ENCODE measurements around the gene RCAN3.
A peak's percentile ranks its signal among the peaks of the same experiment; 100 is the strongest.
"Not testable (repeated sequence)": the region's sequence is repeated elsewhere in the genome, so short reads cannot be mapped to it uniquely, and the experiment has no call there.

Gene RCAN3

DNA sequence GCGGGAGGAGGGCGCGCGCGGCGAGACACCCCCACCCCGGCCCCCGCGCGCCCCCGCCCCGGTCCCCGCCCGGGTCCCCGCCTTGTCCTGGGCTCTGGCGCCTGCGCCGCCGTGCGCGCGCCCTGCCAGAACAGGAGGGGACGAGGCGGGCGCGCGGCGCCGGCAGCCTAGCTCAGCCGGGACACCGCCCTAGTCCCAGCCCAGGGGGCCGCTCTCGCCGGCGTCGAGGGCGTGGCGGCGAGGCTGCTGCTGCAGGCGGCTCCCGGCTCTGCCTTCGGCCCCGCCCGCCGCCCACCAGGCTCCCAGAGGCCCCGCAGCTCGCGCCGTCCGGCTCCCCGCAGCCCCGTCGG lies at the start of gene RCAN3:
RCAN3 (plus strand) TSS at position 128 of the 350 bp plus-strand sequence. CDS start 11,537 bp downstream, outside the sequence.
- DNase-seq (ENCODE audit: low spot score): peak; percentile 84

DNA sequence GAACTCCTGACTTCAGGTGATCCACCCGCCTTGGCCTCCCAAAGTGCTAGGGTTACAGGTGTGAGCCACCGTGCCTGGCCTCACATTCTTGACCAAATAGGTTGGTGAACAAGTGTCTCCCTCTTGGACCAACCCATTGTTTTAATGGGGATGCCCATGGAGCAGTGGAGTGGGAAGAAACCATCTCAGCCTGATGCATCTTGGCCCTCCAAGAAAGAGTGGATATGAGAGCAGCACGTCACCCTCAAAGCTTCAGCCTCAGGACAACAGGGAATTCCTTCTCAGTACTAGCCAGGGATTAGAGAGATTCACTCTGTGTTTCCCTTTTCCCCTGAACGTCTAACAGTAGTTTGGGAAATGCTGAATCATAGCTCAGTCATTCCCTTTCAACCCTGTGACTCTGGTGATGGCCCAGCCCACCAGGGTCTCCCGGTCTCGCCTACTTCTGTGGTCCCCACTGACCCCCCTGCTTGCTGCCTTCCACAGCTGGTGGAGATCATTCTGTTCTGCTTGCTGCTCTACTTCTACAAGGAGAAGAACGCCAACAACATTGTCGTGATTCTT lies 49.6 kb upstream of the RCAN3 start:
- no peak for DNase-seq (ENCODE audit: low spot score)

DNA sequence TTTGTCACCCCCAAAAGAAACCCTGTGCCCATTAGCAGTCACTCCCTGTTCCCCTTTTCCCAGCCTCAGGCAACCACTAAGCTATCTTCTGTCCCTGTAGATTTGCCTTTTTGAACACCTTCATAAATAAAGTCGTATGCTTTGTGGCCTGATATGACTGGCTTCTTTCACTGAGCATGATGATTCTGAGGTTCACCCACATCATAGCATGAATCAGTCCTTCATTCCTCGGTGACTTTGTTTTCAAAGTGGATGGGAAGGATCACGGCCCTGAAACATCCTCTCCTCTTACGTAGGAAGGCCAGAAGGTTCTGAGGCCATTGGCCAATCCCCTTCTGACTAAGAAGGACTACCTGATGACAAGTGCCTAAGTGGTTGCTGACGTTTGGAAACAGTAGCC lies 48.0 kb upstream of the RCAN3 start:
- no peak for DNase-seq (ENCODE audit: low spot score)

DNA sequence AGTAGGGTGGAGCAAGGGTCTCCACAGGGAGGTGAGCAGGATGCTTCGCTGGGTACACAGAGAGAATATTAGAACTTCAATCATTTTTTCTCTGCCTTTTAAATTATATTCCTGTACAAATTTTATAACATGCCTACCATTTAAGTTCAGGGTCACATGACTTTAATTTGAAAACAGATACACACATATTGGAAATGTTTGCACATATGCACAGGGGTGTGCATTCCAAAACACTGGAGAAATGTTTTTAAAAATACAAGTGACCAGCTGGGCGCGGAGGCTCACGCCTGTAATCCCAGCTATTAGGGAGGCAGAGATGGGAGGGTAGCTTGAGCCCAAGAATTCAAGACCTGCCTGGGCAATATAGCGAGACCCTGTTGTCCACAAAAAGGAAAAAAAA lies 47.4 kb upstream of the RCAN3 start:
- DNase-seq (ENCODE audit: low spot score): no peak

DNA sequence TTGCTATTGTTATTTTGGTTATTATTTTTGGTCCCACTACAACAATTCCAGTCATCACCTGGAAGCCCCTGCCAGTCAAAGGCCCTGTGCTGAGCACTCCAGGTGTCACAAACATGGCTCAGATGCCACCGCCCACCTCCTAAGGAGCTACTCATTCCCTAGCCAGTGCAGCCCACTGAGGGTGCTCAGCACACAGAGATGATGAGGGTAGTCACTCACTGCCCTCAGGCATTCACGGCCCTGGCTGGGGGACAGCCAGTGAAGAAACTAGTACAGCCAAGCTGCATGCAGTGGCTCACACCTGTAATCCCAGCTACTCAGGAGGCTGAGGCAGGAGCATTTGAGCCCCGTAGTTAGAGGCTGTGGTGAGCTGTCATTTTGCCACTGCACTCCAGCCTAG lies 44.8 kb upstream of the RCAN3 start:
- DNase-seq (ENCODE audit: low spot score): no peak

DNA sequence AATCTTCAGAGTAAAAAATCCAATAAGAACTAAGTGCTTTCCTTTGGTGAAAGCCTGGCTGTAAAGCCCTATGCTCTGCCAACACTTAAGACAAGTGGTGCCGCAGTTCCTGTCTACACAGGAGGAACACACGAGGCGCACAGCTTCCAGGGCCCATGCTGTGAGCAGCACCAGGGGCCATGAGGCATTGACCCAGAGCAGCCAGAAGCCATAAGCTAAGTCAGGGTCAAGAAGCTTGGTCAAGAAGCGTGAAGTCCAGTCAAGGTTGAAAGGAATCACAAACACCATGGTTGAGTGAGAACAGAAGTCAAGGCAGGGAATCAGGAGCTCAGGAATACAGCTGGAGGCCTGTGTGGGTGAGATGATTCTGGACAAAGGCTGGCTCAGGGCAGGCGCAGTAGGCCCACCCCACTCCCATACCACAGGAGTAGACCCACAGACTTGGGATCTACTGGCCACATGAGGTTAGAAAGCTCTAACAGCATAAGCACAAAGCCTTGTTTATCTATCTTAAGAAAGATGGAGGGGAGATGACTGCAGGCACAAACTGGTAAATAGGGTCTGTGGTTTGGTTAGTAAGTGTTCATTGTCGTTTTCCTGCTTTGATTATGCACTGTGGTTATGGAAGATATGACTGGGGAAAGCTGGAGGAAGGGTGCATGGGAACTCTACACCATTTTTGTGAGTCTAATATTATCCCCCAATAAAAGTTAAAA lies 42.9 kb upstream of the RCAN3 start:
- no peak for DNase-seq (ENCODE audit: low spot score)

DNA sequence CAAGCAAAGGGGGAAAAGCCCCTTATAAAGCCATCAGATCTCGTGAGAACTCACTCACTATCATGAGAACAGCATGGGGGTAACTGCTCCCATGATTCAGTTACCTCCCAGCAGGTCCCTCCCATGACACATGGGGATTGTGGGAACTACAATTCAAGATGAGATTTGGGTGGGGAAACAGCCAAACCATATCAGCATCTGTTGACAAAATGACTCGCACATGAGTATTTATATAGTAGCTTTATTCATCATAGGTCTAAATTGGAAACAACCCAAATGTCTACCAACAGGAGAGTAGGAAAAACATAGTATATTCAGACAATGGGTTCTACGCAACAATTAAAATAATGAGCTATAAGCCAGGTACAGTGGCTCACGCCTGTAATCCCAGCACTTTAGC lies 40.5 kb upstream of the RCAN3 start:
- not testable (repeated sequence) for DNase-seq (ENCODE audit: low spot score)

DNA sequence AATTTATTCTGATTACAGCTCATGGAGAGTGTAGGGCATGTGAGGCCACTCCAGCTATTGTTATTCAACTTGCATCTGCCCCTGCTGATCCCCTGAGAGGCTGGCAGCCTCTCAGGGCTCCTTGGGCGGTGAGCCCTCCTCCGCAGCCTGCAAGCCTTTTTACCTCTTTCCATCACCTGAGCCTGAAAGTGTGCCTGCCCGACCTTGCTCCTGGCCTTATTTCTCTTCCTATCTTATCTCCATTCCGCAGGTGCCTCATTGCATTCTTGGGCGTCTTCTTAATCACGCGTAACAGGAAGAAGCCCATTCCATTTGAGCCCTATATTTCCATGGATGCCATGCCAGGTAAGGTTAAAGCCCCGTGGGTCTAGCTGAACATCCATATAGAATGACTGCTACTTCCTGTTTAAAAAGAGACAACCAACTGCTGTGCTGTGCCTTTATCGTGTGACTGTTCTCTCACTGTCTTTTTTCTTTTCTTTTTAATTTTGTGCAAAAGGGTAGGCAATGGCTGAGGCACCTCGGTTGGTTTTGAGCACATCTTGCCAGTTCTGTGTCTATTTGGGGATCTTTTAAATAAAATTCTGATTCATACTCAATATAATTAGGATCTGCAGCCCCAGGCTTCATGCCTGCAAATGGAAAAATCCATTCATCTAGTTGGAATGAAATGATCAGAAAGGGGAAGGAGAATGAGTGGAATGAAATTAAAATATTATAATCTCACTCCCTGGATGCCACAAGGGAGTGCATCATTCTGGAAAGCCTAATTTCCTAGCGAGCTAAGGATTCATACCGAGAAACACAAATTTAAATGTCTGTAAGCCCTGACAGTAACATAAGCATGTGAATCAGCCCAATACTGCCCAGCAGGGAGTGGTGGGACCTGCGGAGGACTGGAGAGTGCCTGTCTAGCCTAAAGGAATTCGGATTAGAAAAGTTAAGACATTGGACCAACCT lies 38.6 kb upstream of the RCAN3 start:
- no peak for DNase-seq (ENCODE audit: low spot score)

DNA sequence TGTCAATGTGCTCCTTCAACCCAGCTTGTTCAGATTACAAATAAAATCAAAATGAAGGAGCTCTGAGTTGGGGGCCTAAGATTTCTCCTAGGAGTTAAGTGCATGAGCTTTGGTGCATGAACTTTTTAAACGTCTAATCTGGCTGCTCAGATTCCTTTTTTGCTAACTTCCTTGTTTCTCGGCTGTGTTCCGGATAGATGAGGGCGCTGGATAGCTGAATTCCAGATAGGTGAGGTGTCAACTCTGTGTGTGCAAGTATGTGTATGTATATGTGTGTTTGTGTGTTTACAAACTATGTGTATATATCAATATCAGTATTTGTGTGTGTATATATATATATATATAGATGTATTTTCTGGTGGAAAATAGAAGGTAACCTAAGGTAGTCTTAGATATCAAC lies 37.5 kb upstream of the RCAN3 start:
- no peak for DNase-seq (ENCODE audit: low spot score)

DNA sequence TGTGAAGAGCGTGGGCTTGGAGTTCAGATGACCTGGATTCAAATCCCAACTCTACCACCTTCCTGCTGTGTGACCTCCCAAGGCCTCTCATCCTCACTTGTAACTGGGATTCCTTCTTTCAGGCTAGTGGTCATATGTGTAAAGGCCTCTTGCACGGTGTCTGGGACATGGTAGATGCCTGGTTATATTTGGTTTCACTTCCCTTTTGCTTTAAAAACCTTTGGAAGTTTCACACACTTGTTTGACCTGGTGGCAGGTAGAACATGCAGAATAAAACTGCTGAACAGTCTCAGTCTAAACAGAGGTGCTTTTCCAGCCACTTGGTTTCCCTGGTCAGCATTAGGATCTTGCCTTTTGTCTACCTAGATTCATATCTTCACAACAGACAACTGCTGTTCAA lies 37.0 kb upstream of the RCAN3 start:
- no peak for DNase-seq (ENCODE audit: low spot score)

DNA sequence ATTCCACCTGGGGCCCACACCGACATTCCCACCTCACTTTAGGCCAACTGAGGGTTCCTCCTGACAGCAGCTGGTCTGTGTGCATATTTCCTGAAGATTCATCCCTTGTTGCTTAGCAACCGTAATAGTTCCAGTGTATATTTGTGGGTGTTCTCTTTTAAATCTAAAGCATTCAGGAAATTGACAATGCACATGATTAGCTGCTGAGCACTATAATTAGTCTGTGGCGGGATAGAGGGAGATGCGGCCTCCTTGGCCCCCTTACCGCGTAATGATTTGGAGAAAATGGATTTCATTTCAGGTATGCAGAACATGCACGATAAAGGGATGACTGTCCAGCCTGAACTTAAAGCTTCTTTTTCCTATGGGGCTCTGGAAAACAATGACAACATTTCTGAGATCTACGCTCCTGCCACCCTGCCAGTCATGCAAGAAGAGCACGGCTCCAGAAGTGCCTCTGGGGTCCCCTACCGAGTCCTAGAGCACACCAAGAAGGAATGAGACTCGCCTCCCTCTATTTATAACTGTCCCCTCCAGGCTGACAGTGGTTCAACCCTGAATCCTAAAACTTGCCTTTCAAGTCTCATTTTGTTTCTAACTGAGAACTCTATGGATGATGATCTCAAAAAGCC lies 33.8 kb upstream of the RCAN3 start:
- no peak for DNase-seq (ENCODE audit: low spot score)

DNA sequence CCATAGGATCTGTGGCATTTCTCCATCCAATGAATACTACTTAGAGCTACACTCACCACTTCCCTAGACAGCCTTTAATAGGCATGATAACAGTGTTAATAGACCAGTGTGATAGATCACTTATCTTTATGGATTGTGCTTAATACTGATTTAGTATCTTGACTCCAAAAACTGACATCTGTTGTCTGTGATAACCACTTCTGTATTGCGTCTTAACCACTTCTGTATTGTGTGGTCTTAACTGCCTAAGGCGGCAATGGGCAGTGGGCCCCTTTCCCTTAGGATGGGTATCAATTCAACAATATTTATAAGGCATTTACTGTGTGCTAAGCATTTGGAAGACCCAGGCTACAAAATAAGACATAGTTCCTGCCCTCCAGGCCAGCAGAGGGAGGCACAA lies 32.0 kb upstream of the RCAN3 start:
- no peak for DNase-seq (ENCODE audit: low spot score)

DNA sequence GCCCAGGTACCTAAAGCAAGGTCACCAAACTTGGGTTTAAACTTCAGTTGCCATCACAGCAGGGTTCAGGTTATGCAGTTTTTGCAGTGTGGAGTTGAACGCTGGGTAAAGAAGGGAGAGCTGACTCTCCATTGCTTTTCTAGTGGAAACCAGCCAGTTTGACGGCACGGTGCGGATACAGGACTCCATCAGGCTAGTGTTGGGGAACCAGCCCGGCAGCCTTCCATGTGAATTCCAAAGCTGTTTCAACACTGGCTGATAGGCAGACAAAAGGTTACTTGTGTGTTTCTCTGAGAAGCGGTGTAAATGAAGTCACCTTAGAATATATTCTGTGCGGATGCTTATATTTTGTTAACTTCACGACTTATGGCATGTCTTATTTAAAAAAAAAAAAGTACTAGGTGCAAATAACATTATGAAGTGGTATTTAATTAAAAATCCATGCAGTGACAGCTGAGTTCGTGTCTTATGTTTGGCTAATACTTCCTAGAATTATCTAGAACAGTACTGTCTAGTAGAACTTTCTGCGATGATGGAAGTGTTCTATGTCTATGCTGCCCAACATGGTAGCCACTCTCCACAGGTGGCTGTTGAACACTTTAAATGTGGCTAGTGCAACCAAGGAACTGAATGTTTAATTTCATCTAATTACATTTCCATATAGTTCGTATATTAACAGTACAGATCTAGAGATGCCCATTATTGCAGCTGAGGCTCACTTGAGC lies 29.9 kb upstream of the RCAN3 start:
- no peak for DNase-seq (ENCODE audit: low spot score)

DNA sequence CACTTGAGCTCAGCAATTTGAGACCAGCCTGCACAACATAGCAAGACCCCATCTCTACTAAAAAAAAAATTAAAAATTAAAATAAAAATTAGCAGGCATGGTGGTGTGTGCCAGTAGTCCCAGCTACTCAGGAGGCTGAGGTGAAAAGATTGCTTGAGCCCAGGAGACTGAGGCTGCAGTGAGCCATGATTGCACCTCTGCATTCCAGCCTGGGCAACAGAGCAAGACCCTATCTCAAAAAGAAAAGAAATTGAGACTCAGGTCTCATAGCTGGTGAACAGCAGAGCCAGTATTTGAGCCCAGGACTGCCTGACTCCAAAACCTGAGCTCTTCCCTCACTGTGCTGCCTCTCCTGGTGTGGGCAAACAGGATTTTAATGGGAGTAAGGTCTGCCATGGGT lies 28.4 kb upstream of the RCAN3 start:
- no peak for DNase-seq (ENCODE audit: low spot score)

DNA sequence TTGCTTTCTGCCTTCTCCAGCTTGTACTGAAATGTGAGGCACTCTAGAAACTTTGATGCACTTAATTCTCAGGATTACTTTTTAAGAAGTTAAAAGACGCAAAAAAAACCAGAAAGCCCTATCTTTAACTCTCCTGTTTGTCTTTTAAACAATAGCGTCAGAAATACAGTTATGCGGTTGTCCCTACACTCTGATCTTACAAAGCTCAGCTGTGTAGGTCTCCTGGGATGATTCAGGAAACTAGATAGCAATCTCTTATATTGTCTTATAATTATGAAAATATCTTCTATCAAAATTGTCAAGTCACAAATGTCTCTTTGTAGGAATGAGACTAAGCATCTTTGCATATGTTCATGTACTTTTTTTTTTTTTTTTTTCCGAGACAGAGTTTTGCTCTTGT lies 26.9 kb upstream of the RCAN3 start:
- no peak for DNase-seq (ENCODE audit: low spot score)

DNA sequence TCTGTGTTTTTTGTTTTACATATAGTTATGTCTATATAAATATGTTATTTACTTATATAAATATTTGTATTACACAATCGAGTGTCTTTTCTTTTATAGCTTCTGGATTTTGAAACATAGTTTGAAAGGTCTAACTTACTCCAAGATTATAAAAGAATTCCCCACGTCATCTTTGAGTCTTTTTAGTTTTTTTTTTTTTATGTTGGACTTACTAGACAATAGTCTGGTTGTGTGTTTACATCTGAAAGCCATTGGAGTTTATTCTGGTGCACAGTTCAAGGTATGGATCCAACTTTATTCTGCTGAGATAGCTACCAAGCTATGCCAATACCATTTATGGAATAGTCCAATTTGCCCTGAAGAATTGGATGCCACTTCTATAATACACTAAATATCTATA lies 26.1 kb upstream of the RCAN3 start:
- DNase-seq (ENCODE audit: low spot score): no peak

DNA sequence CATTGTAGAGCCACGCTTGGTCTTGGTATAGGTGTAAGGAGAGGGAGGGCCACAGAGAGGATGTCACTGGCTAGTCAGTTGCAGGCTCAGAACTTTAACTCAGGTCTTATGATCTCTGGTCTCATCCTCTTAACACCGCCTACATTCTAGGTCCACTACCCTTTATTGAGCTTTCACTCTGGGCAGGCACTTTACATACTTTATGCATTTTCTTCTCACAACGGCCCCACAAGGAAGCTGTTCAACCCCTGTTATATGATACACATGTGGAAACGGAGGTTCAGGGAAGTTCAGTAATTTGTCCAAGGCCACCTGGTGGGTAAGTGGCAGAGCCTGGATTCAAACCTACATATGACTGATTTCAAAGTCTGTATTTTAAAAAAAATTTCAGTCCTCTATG lies 25.3 kb upstream of the RCAN3 start:
- no peak for DNase-seq (ENCODE audit: low spot score)

DNA sequence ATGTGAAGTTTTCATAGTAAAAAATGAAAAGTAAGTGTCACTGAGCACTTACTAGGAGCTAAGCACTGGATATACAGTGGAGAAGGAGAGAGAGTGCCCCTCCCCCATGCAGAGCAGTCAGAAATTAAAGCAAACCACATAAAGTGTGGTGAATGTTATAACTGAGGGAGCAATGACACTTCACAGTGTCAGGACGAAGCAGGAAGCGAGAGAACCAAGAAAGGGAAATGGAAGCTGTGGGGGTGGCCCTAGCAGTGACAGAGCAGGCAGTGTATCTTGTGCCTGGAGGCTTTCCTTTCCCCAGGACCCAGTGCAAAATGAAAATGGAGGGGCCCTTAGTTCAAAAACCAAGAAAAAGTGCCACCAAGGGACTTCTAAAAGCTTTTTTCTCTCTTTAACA lies 21.5 kb upstream of the RCAN3 start:
- DNase-seq (ENCODE audit: low spot score): peak; percentile 25

DNA sequence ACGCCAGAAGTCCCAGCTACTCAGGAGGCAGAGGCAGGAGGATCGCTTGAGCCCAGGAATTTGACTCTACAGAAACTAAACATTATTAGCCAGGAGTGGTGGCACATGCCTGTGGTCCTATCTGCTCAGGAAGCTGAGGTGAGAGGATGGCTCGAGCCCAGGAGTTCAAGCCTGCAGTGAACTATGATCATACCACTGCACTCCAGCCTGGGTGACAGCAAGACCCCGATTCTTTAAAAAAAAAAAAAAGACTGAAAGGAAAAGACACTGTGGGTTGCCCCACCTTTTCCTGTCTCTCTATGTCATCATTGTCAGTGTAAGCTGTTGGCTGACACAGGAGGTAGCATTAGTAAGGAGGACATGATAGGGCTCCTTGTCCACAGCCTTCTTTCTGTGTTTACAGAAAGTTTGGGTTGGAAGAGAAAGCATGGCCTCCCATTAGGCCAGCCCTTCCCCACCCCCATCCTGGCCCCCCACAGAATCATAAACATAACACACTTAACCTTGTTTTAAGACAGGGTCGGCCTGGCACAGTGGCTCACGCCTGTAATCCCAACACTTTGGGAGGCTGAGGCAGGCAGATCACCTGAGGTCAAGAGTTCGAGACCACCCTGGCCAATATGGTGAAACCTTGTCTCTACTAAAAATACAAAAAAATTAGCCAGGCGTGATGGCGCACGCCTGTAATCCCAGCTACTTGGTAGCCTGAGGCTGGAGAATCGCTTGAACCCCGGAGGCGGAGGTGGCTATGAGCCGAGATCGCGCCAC lies 20.6 kb upstream of the RCAN3 start:
- no peak for DNase-seq (ENCODE audit: low spot score)

DNA sequence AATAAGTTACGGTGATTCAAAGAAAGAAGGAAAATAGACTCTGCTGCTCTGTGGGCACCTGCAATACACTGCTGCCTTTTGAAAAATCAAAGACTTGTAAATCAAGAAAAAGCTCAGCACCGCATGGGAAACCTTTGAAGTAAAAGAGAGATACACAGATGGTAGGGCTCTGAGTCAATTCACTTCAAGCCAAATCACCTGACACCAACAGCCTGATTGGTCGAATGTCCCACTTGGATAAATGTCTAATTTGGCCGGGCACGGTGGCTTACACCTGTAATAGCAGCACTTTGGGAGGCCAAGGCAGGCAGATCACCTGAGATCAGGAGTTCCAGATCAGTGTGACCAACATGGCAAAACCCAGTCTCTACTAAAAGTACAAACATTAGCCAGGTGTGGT lies 19.2 kb upstream of the RCAN3 start:
- DNase-seq (ENCODE audit: low spot score): no peak

DNA sequence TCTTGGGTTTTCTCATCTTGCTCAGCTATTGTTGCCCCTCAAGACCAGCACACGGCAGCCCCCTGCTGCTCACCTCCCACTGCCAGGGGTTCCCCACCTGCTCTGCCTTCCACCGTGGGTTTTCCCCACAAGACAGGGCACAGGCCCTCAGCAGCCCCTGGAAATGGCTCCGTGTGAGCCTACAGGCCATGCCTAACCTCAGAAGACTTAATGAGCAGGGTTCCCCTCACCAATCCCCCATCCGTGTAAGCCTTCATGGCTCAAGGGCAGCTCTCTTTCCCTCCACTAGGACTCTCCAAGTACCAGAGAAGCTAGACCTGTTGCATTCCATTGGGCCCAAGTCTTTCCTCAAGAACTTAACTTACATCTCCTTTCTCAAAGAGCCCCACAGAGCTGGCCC lies 18.4 kb upstream of the RCAN3 start:
- no peak for DNase-seq (ENCODE audit: low spot score)

Measured in globus pallidus (tissue), 1 donor.